T-cell (primary cell): ENCODE measurements around the gene C16orf54. TPM values are rescaled to one million over a fixed set of nuclear protein-coding genes. Genes with fewer than 3 reads are reported as not detected.
"Not testable (repeated sequence)": the region's sequence is repeated elsewhere in the genome, so short reads cannot be mapped to it uniquely, and the experiment has no call there.

Experiments used
- ATAC-seq, 4 experiments: fragments of 200-7000 bp in 3 of 4; fragments of 150-1000 bp in 1 of 4; cut with Tn5 transposase; replicated peaks in 1 of 4; 1 replicate in 3 of 4; 2 replicates in 1 of 4; pipeline ENCODE4 v1.10.0; 2021; ENCODE audit warnings: moderate library complexity in 3 of 4, mild to moderate bottlenecking in 2 of 4, moderate number of reproducible peaks in 1 of 4
- CTCF ChIA-PET, 2 donors: fragments of 300-600 bp; sonication (Branson Sonifier 250); formaldehyde crosslinking; loops; one replicate each; lab custom pipeline; 2022; ENCODE audit warnings: antibody characterized with exemption in 2 of 2; lab: Charles Lee
- POLR2A ChIA-PET, 2 donors: fragments of 300-600 bp; sonication (Branson Sonifier 250); formaldehyde crosslinking; loops; one replicate each; lab custom pipeline; 2022; ENCODE audit warnings: antibody characterized with exemption in 2 of 2; lab: Charles Lee
- DNase-seq, 35 experiments: peaks; one replicate each; pipeline versions ENCODE4 v3.0.0 to v3.0.0-alpha.2; 2013 to 2023
- H3K27ac ChIP-seq: one replicate; pipeline ENCODE4 v1.5.1; 2013; ENCODE audit warnings: low read length
- H3K27me3 ChIP-seq, 2 experiments: replicated peaks in 1 of 2; 1 replicate in 1 of 2; 2 replicates in 1 of 2; pipeline versions ENCODE4 v1.6.1 to v1.7.0; 2013; ENCODE audit warnings: low read length in 1 of 2, mixed read lengths in 1 of 2; ENCODE audit not compliant: control insufficient read depth in 2 of 2, insufficient read depth in 2 of 2; ENCODE audit errors: extremely low read depth in 1 of 2
- H3K36me3 ChIP-seq, 2 donors: 1 replicate in 1 of 2; 2 replicates in 1 of 2; pipeline versions ENCODE4 v1.6.1 to v1.7.0; 2013; ENCODE audit warnings: low read length in 1 of 2; ENCODE audit not compliant: control insufficient read depth in 2 of 2, insufficient read depth in 1 of 2; ENCODE audit errors: extremely low read depth in 1 of 2
- H3K4me1 ChIP-seq, 2 experiments: 1 replicate in 1 of 2; 2 replicates in 1 of 2; pipeline versions ENCODE4 v1.6.1 to v1.7.0; 2013; ENCODE audit warnings: low read length in 2 of 2, mixed read lengths in 1 of 2; ENCODE audit not compliant: insufficient read depth in 2 of 2, control insufficient read depth in 1 of 2; ENCODE audit errors: extremely low read depth in 1 of 2
- H3K4me3 ChIP-seq, 2 donors: 1 replicate in 1 of 2; 2 replicates in 1 of 2; pipeline versions ENCODE4 v1.5.1 to v1.7.0; 2013; ENCODE audit warnings: mild to moderate bottlenecking in 2 of 2, low read length in 1 of 2, moderate library complexity in 1 of 2; ENCODE audit not compliant: control insufficient read depth in 1 of 2; ENCODE audit errors: extremely low read depth in 1 of 2
- H3K9me3 ChIP-seq: 2 replicates; pipeline ENCODE4 v1.7.0; 2013
- H3K27ac Mint-ChIP-seq, 2 donors: one replicate each; pipeline ENCODE4 v1.8.0; 2020 to 2021; ENCODE audit warnings: mild to moderate bottlenecking in 2 of 2, mixed read lengths in 2 of 2
- H3K27me3 Mint-ChIP-seq, 2 donors: one replicate each; pipeline ENCODE4 v1.8.0; 2021 to 2022; ENCODE audit warnings: mixed read lengths in 2 of 2
- H3K36me3 Mint-ChIP-seq: one replicate; pipeline ENCODE4 v1.8.0; 2021; ENCODE audit warnings: mixed read lengths
- H3K4me1 Mint-ChIP-seq, 3 donors: one replicate each; pipeline ENCODE4 v1.8.0; 2020 to 2022; ENCODE audit warnings: mixed read lengths in 3 of 3, mild to moderate bottlenecking in 1 of 3
- H3K4me3 Mint-ChIP-seq, 3 donors: one replicate each; pipeline ENCODE4 v1.8.0; 2020 to 2022; ENCODE audit warnings: mild to moderate bottlenecking in 3 of 3, mixed read lengths in 3 of 3, moderate library complexity in 3 of 3
- H3K9me3 Mint-ChIP-seq, 3 donors: one replicate each; pipeline ENCODE4 v1.8.0; 2020 to 2022; ENCODE audit warnings: mixed read lengths in 3 of 3
- WGBS: methylation state at CpG from one replicate; pipeline ENCODE4 v1.1.5; 2013; ENCODE audit warnings: missing lambda C conversion rate; ENCODE audit not compliant: insufficient coverage; 5-methylcytosine and 5-hydroxymethylcytosine counted together
- total RNA-seq, 35 experiments: library from RNA in 6 of 35; stranded (reverse) in 6 of 35; fragments of 120-200 nt in 1 of 35; gene quantifications; one replicate each; pipeline versions ENCODE4 v1.2.1 to v1.2.4 and lab custom pipeline; 2013 to 2026

Gene C16orf54
- total RNA-seq, 5 donors from 2014 or later (not counting 1 experiment from before 2014, with no cell fraction given) = 122 to 194 (median 142) TPM

- peak in 3 of 4 experiments; percentile 24 to 91 (median 64) for ATAC-seq
- H3K4me1 Mint-ChIP-seq = peaks cover 35 to 45% (median 41%) of the 10 kb centered on the region in 3 donors
- peak overlapping the region; percentile 65 to 82 for H3K27ac Mint-ChIP-seq
- no peak overlapping the region for H3K4me3 ChIP-seq
- ChIA-PET POLR2A (interaction anchor here in 1 of 2 donors (0.6 kb wide), 1 partner anchor 93 kb away, joined by 4 read pairs; no protein-coding TSS in a partner anchor), CTCF (interaction anchor here (0.6 to 1.6 kb wide), 4 partner anchors 18 to 76 kb away, joined by 3 to 9 read pairs (median 6); no protein-coding TSS in a partner anchor)
- no peaks in the 10 kb centered on the region for H3K27me3 ChIP-seq
- no peaks in the 10 kb centered on the region for H3K36me3 Mint-ChIP-seq
- H3K9me3 ChIP-seq = no peaks in the 10 kb centered on the region
- H3K4me1 ChIP-seq = peaks cover 23 to 47% of the 10 kb centered on the region in 2 experiments
- WGBS = no CpG with 5 or more reads among the region's 1 CpG
- H3K4me3 Mint-ChIP-seq = peak overlapping the region in 2 of 3 donors; percentile 2 to 30
- H3K9me3 Mint-ChIP-seq = no peaks in the 10 kb centered on the region
- no peak overlapping the region for H3K27ac ChIP-seq
- DNase-seq = peak in 8 of 35 experiments; percentile 11 to 55 (median 28)
- H3K36me3 ChIP-seq = no peaks in the 10 kb centered on the region
- no peaks in the 10 kb centered on the region for H3K27me3 Mint-ChIP-seq
Observed at GRCh38 chr16:29756654-29757053, 10.9 kb upstream of the C16orf54 start.

DNA sequence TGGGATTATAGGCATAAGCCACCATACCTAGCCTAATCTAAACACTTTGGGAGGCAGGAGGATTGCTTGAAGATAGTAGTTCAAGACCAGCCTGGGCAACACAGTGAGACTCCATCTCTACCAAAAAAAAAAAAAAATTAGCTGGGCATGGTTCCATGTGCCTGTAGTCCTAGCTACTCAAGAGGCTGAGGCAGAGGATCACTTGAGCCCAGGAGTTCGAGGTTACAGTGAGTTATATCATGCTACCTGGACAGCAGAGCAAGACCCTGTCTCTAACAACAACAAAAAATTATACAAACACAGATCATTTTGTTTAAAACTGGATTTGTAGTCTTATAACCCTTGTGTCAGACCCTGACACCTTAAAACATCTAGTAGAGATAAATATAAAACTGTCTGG, 7.7 kb upstream of the C16orf54 start:
- WGBS = no CpG with 5 or more reads among the region's 1 CpG
- H3K4me1 Mint-ChIP-seq = peaks cover 41 to 48% (median 43%) of the 10 kb centered on the region in 3 donors
- ChIA-PET CTCF (interaction anchor here in 1 of 2 donors (0.7 kb wide), 1 partner anchor 24 kb away, joined by 7 read pairs; no protein-coding TSS in a partner anchor), POLR2A (interaction anchor here (0.6 to 1.4 kb wide), 2 partner anchors 7 to 15 kb away, joined by 3 to 5 read pairs; partner anchors contain the start of gene C16orf54 (in 1 of the 2))
- Histone ChIP-seq H3K36me3 (peaks cover 0 to 4% of the 10 kb centered on the region in 2 donors), H3K9me3 (no peaks in the 10 kb centered on the region), H3K27me3 (no peaks in the 10 kb centered on the region), H3K4me1 (peaks cover 23 to 51% of the 10 kb centered on the region in 2 experiments), H3K27ac (no peak overlapping the region), H3K4me3 (no peak overlapping the region)
- peak overlapping the region in 1 of 2 donors; percentile 61 for H3K27ac Mint-ChIP-seq
- H3K4me3 Mint-ChIP-seq = no peak overlapping the region
- no peak for ATAC-seq
- no peaks in the 10 kb centered on the region for H3K9me3 Mint-ChIP-seq
- H3K27me3 Mint-ChIP-seq = no peaks in the 10 kb centered on the region
- DNase-seq = no peak
- H3K36me3 Mint-ChIP-seq = peaks cover 6% of the 10 kb centered on the region

GRCh38 chr16:29748760-29749149, 3.0 kb upstream of the C16orf54 start:
- H3K4me1 Mint-ChIP-seq = peaks cover 36 to 48% (median 39%) of the 10 kb centered on the region in 3 donors
- H3K4me1 ChIP-seq = peaks cover 24 to 46% of the 10 kb centered on the region in 2 experiments
- peak overlapping the region; percentile 81 to 82 for H3K27ac Mint-ChIP-seq
- CTCF ChIA-PET = interaction anchor here in 1 of 2 donors (0.7 to 1.0 kb wide), 2 partner anchors 10 to 48 kb away, joined by 3 read pairs; no protein-coding TSS in a partner anchor
- DNase-seq, H3K27me3 Mint-ChIP-seq, H3K4me3 ChIP-seq, ATAC-seq, H3K27me3 ChIP-seq, POLR2A ChIA-PET, H3K9me3 Mint-ChIP-seq, H3K9me3 ChIP-seq: not testable (repeated sequence)
- WGBS = 94% methylated on average over 4 of the region's 4 CpGs
- H3K27ac ChIP-seq = peak overlapping the region; percentile 23
- peak overlapping the region in 1 of 3 donors; percentile 7 for H3K4me3 Mint-ChIP-seq
- peaks cover 24% of the 10 kb centered on the region for H3K36me3 Mint-ChIP-seq
- peaks cover 6 to 19% of the 10 kb centered on the region in 2 donors for H3K36me3 ChIP-seq

- 99% methylated on average over 30 of the region's 30 CpGs for WGBS
- H3K4me1 ChIP-seq = peaks cover 29 to 52% of the 10 kb centered on the region in 2 experiments
- Mint-ChIP-seq H3K4me3 (peak overlapping the region in 2 of 3 donors; percentile 19 to 24), H3K27me3 (peaks cover 0 to 2% of the 10 kb centered on the region in 2 donors), H3K36me3 (peaks cover 30% of the 10 kb centered on the region), H3K4me1 (peaks cover 42 to 51% (median 43%) of the 10 kb centered on the region in 3 donors), H3K9me3 (no peaks in the 10 kb centered on the region), H3K27ac (peak overlapping the region; percentile 98 to 99)
- peaks cover 12 to 25% of the 10 kb centered on the region in 2 donors for H3K36me3 ChIP-seq
- DNase-seq = no peak
- H3K27me3 ChIP-seq = no peaks in the 10 kb centered on the region
- ChIA-PET CTCF (interaction anchor here in 1 of 2 donors (0.7 to 1.0 kb wide), 2 partner anchors 10 to 47 kb away, joined by 3 read pairs; no protein-coding TSS in a partner anchor), POLR2A (no interaction called here)
- ATAC-seq = no peak
- H3K4me3 ChIP-seq = no peak overlapping the region
- peak overlapping the region; percentile 23 for H3K27ac ChIP-seq
- no peaks in the 10 kb centered on the region for H3K9me3 ChIP-seq
Observed at GRCh38 chr16:29747947-29748759, 2.4 kb upstream of the C16orf54 start.

DNA sequence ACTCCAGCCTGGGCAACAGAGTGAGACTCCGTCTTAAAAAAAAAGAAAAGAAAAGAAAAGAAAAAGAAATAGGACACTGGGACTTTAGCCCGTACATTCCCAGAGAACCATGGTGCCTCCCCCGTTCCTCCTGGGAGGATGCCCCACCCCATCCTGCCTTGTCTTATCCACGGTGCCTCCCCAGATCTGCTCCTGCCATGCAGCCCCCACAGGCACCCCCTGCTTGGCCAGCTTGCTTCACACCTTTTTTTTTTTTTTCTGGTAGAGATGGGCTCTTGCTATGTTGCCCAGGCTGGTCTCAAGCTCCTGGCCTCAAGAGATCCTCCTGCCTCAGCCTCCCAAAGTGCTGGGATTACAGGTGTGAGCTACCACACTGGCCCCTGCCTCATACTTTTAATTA, 728 bp upstream of the C16orf54 start:
- H3K4me3 ChIP-seq = peak overlapping the region; percentile 80 to 94
- not testable (repeated sequence) for H3K9me3 ChIP-seq, ATAC-seq, H3K9me3 Mint-ChIP-seq, H3K27me3 ChIP-seq, H3K27me3 Mint-ChIP-seq
- DNase-seq = peak in 1 of 35 experiments; percentile 45
- ChIA-PET POLR2A (interaction anchor here (0.6 to 1.0 kb wide), 9 partner anchors 7 to 69 kb away, joined by 3 to 12 read pairs (median 5); partner anchors contain the start of genes KIF22 (in 2 of the 2) and PAGR1 (in 1 of the 2)), CTCF (interaction anchor here (0.6 to 3.3 kb wide), 4 partner anchors 44 to 69 kb away, joined by 3 to 15 read pairs (median 10); partner anchors contain the start of genes KIF22 (in 1 of the 2) and PAGR1 (in 1 of the 2))
- H3K36me3 ChIP-seq = peaks cover 12 to 41% of the 10 kb centered on the region in 2 donors
- H3K4me1 ChIP-seq = peaks cover 38 to 68% of the 10 kb centered on the region in 2 experiments
- 24% methylated on average over 2 of the region's 4 CpGs for WGBS
- H3K27ac Mint-ChIP-seq = peak overlapping the region; percentile 98 to 99
- H3K36me3 Mint-ChIP-seq = peaks cover 46% of the 10 kb centered on the region
- peak overlapping the region; percentile 98 for H3K27ac ChIP-seq
- H3K4me3 Mint-ChIP-seq = peak overlapping the region; percentile 98 to 99 (median 98)
- peaks cover 58 to 66% (median 59%) of the 10 kb centered on the region in 3 donors for H3K4me1 Mint-ChIP-seq
